HFFc6 (cell line): Measurements from ENCODE around the gene RCN1. TPM values are rescaled to one million over a fixed set of nuclear protein-coding genes. Genes with fewer than 3 reads are reported as not detected.

Source experiments
- DNase-seq: peaks from one replicate; pipeline ENCODE4 v3.0.0-alpha.2; 2018
- H3K27ac Mint-ChIP-seq: 2 replicates; pipeline ENCODE4 v1.8.0; 2020; ENCODE audit warnings: mild to moderate bottlenecking, mixed read lengths
- H3K27me3 Mint-ChIP-seq: 2 replicates; pipeline ENCODE4 v1.8.0; 2021; ENCODE audit warnings: mild to moderate bottlenecking, moderate library complexity, mixed read lengths; ENCODE audit not compliant: insufficient read depth
- H3K36me3 Mint-ChIP-seq: 2 replicates; pipeline ENCODE4 v1.8.0; 2021; ENCODE audit warnings: low read depth, mixed read lengths
- H3K4me1 Mint-ChIP-seq: 2 replicates; pipeline ENCODE4 v1.8.0; 2020; ENCODE audit warnings: low read depth, mixed read lengths
- H3K4me3 Mint-ChIP-seq: 2 replicates; pipeline ENCODE4 v1.8.0; 2020; ENCODE audit warnings: mild to moderate bottlenecking, moderate library complexity, mixed read lengths
- H3K9me3 Mint-ChIP-seq: 2 replicates; pipeline ENCODE4 v1.8.0; 2020; ENCODE audit warnings: mild to moderate bottlenecking, mixed read lengths
- total RNA-seq, 6 experiments: library from RNA; stranded (reverse); fragmentation: NEBNext Ultra II Directional; extraction: Animal tissue kit (Norgen Biotek cat#: 25700); gene quantifications; 2 replicates in 1 of 6; 3 replicates in 5 of 6; pipeline ENCODE4 v1.2.3, GENCODE V29; 2021
- TF ChIP-seq, protein P1 (sequence below): fragments of 200-600 bp; sonication (generic); IDR thresholded peaks from 2 replicates; pipeline ENCODE4 v1.5.0; 2021; ENCODE audit warnings: antibody characterized with exemption, mild to moderate bottlenecking

The RCN1 gene
- total RNA-seq, 6 experiments from 2014 or later: 212 to 294 (median 264) TPM

- H3K27ac Mint-ChIP-seq: no peak overlapping the region
- TF ChIP-seq, protein P1, sequence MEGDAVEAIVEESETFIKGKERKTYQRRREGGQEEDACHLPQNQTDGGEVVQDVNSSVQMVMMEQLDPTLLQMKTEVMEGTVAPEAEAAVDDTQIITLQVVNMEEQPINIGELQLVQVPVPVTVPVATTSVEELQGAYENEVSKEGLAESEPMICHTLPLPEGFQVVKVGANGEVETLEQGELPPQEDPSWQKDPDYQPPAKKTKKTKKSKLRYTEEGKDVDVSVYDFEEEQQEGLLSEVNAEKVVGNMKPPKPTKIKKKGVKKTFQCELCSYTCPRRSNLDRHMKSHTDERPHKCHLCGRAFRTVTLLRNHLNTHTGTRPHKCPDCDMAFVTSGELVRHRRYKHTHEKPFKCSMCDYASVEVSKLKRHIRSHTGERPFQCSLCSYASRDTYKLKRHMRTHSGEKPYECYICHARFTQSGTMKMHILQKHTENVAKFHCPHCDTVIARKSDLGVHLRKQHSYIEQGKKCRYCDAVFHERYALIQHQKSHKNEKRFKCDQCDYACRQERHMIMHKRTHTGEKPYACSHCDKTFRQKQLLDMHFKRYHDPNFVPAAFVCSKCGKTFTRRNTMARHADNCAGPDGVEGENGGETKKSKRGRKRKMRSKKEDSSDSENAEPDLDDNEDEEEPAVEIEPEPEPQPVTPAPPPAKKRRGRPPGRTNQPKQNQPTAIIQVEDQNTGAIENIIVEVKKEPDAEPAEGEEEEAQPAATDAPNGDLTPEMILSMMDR: no peak
- H3K4me3 Mint-ChIP-seq: no peak overlapping the region
- peaks cover 11% of the 10 kb centered on the region for H3K4me1 Mint-ChIP-seq
- no peak for DNase-seq
- H3K9me3 Mint-ChIP-seq: no peaks in the 10 kb centered on the region
- H3K27me3 Mint-ChIP-seq: peaks cover 37% of the 10 kb centered on the region
- H3K36me3 Mint-ChIP-seq: no peaks in the 10 kb centered on the region
These were observed 20.2 kb upstream of the RCN1 start for GRCh38 chr11:32070692-32071091.

GRCh38 chr11:32071811-32072210 lies 19.1 kb upstream of the RCN1 start:
- Mint-ChIP-seq H3K9me3 (peaks cover 5% of the 10 kb centered on the region), H3K36me3 (0 out of 2 replicates have a peak, but pooled peaks cover 8% of the 10 kb centered on the region), H3K27ac (peak overlapping the region; percentile 22; the same call in 1 of the 2 replicates), H3K27me3 (peaks cover 25% of the 10 kb centered on the region), H3K4me1 (peaks cover 11% of the 10 kb centered on the region), H3K4me3 (no peak overlapping the region)
- peak; percentile 76 for DNase-seq
- TF ChIP-seq, protein P1: peak; percentile 74

- no peak for DNase-seq
- H3K27me3 Mint-ChIP-seq: peaks cover 18% of the 10 kb centered on the region
- TF ChIP-seq, protein P1: no peak
- H3K9me3 Mint-ChIP-seq: peaks cover 5% of the 10 kb centered on the region
- H3K27ac Mint-ChIP-seq: no peak overlapping the region
- H3K36me3 Mint-ChIP-seq: 0 out of 2 replicates have a peak, but pooled peaks cover 8% of the 10 kb centered on the region
- H3K4me1 Mint-ChIP-seq: peaks cover 11% of the 10 kb centered on the region
- H3K4me3 Mint-ChIP-seq: no peak overlapping the region
These were observed 17.8 kb upstream of the RCN1 start for GRCh38 chr11:32072872-32073643.

DNA sequence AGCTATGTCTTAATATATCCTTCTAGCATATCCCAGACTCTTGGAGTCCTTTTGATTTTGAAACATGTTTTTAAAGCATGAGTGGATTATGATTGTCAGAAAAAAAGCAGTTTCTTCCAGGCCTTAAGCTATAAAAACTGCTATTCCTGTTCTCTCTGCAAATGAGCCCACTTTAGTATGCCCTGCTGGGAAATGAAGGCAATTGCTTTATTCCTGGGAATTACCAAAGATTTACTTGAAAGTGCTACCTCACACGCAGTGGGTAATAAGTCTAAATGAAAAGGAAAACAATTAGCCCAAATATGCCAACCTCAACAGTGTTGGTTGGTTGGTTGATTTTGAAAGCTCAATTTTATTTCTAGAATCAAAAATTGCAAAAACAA lies 17.2 kb upstream of the RCN1 start:
- Mint-ChIP-seq H3K27me3 (peaks cover 13% of the 10 kb centered on the region), H3K27ac (no peak overlapping the region), H3K4me3 (no peak overlapping the region), H3K36me3 (0 out of 2 replicates have a peak, but pooled peaks cover 8% of the 10 kb centered on the region), H3K9me3 (peaks cover 5% of the 10 kb centered on the region), H3K4me1 (peaks cover 11% of the 10 kb centered on the region)
- DNase-seq: no peak
- TF ChIP-seq, protein P1: no peak

- Mint-ChIP-seq H3K9me3 (peaks cover 5% of the 10 kb centered on the region), H3K27me3 (no peaks in the 10 kb centered on the region; the same call in none of the 2 replicates), H3K4me1 (peaks cover 21% of the 10 kb centered on the region), H3K27ac (no peak overlapping the region), H3K36me3 (0 out of 2 replicates have a peak, but pooled peaks cover 8% of the 10 kb centered on the region), H3K4me3 (no peak overlapping the region)
- TF ChIP-seq, protein P1: no peak
- no peak for DNase-seq
These were observed 11.3 kb upstream of the RCN1 start for GRCh38 chr11:32079553-32079952.
